DND-41 (cell line): ENCODE measurements around the gene NANOS2.

Experiments
- CTCF ChIP-seq: IDR thresholded peaks from 2 replicates; pipeline ENCODE4 v1.5.1; 2012; ENCODE audit warnings: borderline replicate concordance, low read length, moderate library complexity, mild to moderate bottlenecking; ENCODE audit not compliant: poor library complexity, severe bottlenecking; ENCODE audit errors: extremely low read depth
- EZH2 ChIP-seq: IDR thresholded peaks from 3 replicates; pipeline ENCODE4 v1.6.1; 2012; ENCODE audit warnings: borderline replicate concordance, low read depth, mild to moderate bottlenecking, moderate library complexity, low read length, inconsistent platforms; ENCODE audit not compliant: severe bottlenecking

- TF ChIP-seq EZH2, result no peak
- no peak for TF ChIP-seq CTCF
Observed at GRCh38 chr19:45920458-45920857, 5.9 kb upstream of the NANOS2 start.
